LNCAP (cell line): Measurements from ENCODE around the gene OR2V1.

Experiments
- CTCF ChIP-seq: fragments of 450-650 bp; IDR thresholded peaks from 2 replicates; pipeline ENCODE4 v1.5.1; 2017; ENCODE audit warnings: mild to moderate bottlenecking

The OR2V1 gene

DNA sequence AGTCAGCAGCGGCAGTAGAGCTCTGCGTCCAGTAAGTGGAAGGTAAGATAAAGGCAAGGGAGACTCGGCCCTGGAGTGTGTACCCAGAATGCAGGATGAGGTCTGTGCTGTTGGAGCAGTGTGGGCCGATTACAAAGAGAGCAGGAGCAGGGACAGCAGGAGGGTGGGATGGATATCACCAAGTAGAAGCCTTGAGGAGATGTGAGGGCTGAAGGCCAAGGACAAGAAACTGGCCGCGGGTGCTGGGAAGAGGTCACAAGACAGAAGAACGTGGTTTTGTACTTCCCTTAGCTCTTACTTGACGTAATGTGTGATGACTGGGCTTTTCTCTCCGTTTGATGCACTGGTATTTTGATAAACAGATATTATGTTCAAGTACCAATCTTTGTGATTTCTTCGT is 43.7 kb downstream of the OR2V1 start:
- no peak for TF ChIP-seq CTCF

GRCh38 chr5:181086884-181087205 is 44.1 kb downstream of the OR2V1 start:
- no peak for TF ChIP-seq CTCF

DNA sequence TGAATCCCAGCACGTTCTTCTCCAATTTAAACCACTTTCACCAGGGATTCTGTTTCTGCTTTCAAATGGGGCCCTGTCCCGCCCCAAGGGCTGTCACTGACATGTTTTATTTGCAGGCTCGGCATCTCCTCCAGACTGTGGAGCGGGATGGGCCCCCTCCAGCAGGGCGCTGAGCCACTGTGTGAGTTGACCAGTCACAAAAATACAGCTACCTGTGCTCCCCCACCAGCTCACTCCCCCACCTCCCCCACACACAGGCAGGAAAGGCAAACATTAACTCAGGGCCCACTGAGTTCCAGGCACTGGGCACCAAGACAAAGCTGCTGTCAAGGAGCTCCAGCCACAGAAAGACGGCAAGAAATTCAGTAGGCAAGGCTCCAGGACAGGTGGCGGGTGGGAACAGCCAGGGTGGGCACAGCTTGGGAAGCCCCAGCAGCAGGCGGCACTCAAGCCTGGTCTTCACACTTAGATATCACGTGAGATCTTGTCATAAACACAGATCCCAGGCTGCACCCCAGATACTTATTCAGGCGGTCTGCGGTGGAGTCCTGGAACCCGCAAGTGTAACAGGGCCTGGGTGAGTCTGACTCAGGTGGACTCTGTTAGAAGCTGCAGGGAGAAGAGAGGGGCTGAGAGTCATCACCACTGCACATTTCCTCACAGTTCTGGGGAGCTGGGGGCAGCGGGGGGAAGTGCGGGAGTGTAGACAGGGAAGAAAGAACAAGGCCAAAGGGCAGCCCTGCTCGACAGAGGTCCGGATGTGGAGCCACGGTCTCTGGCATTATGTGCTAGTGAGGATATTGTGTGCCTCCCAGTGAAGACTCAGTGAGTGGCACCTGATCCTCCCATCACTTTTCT is 44.7 kb downstream of the OR2V1 start:
- no peak for TF ChIP-seq CTCF

GRCh38 chr5:181084621-181085195 is 46.3 kb downstream of the OR2V1 start:
- TF ChIP-seq CTCF = no peak

GRCh38 chr5:181081989-181082388 is 49.0 kb downstream of the OR2V1 start:
- TF ChIP-seq CTCF = no peak

DNA sequence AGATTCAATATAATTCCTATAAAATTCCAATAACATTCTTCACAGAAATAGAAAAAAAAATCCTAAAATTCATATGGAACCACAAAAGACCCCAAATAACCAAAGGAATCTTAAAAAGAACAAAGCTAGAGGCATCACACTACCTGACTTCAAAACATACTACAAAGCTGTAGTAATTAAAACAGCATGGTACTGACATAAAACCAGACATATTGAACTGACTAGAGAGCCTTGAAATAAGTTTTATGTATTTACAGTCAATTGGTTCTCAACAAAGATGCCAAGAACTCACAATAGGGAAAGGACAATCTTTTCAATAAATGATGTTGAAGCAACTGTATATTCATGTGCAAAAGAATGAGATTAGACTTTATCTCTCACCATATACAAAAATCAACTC is 54.0 kb downstream of the OR2V1 start:
- no peak for TF ChIP-seq CTCF
